ENCODE measurements around the gene TMPRSS12.

DNA sequence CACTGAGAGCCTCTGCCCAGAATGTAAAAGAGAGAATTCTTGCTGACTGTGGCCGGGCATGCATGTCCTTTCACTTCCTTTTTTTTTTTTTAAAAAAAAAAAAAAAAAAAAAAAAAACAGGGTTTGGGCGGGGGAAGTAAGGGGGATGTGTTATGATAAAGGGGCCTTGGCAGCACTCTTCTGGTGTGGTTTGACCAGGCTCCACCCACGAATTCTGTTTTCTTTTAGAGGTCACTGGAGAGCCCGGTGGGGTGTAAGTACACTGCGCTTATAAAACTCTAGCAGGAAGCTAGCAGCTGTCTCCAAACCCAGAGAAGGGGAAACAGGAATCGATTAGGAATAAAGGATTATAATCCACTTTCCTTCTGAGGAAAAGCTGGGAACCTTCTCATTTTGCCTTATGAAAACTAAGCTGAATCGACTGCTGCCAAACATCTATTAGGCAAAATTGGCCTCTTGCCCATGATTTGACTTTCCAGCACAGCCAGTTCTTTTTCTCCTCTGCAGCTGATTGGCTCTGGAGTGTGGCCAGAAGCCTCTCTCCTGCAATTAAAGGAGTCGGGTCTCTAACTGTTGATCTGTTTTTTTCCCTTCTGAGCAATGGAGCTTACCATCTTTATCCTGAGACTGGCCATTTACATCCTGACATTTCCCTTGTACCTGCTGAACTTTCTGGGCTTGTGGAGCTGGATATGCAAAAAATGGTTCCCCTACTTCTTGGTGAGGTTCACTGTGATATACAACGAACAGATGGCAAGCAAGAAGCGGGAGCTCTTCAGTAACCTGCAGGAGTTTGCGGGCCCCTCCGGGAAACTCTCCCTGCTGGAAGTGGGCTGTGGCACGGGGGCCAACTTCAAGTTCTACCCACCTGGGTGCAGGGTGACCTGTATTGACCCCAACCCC is 82.0 kb downstream of the TMPRSS12 start:
- no peak for TF ChIP-seq POLR2A (IDR thresholded peaks at IDR 0.05)
- no peak for TF ChIP-seq CTCF (IDR thresholded peaks at IDR 0.05)
